Measurements from ENCODE around the gene ANKRD16.

DNA sequence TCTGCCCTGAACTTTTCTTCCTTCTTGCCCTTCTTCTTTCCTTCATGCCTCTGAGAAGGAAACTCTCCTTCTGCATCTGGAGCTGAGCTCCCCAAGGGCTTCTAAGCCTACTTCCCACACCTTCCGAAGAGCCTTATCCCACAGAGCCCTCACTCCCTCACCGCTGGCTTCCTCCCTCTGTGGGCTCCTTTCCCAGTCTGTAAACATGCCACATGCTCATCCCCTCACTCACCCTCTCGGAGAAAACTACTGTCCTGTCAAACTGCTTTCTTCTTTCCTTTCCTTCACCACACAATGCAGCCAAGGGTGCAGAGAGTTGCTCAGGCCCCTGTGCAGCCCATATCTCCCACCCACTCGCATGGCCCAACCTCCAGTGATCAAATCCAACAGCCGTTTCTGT lies 18.1 kb downstream of the ANKRD16 start:
- TF ChIP-seq, protein P1, sequence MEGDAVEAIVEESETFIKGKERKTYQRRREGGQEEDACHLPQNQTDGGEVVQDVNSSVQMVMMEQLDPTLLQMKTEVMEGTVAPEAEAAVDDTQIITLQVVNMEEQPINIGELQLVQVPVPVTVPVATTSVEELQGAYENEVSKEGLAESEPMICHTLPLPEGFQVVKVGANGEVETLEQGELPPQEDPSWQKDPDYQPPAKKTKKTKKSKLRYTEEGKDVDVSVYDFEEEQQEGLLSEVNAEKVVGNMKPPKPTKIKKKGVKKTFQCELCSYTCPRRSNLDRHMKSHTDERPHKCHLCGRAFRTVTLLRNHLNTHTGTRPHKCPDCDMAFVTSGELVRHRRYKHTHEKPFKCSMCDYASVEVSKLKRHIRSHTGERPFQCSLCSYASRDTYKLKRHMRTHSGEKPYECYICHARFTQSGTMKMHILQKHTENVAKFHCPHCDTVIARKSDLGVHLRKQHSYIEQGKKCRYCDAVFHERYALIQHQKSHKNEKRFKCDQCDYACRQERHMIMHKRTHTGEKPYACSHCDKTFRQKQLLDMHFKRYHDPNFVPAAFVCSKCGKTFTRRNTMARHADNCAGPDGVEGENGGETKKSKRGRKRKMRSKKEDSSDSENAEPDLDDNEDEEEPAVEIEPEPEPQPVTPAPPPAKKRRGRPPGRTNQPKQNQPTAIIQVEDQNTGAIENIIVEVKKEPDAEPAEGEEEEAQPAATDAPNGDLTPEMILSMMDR (conservative IDR thresholded peaks at IDR 0.05; ENCODE audit: low read depth in 2 of 2), result no peak
- TF ChIP-seq EZH2 (IDR thresholded peaks at IDR 0.05; ENCODE audit: low read depth, unreplicated experiment) (no peak), POLR2AphosphoS5 (IDR thresholded peaks at IDR 0.05; ENCODE audit: low read depth) (no peak), ZNF114 (CRISPR knock-in tag; IDR thresholded peaks at IDR 0.05) (no peak), EZH2phosphoT487 (IDR thresholded peaks at IDR 0.05; ENCODE audit: unreplicated experiment) (no peak), ZNF331 (CRISPR knock-in tag; IDR thresholded peaks at IDR 0.05; ENCODE audit: low read depth) (no peak), JUNB (IDR thresholded peaks at IDR 0.05; ENCODE audit: unreplicated experiment) (no peak)
- TF ChIP-seq, protein P2, sequence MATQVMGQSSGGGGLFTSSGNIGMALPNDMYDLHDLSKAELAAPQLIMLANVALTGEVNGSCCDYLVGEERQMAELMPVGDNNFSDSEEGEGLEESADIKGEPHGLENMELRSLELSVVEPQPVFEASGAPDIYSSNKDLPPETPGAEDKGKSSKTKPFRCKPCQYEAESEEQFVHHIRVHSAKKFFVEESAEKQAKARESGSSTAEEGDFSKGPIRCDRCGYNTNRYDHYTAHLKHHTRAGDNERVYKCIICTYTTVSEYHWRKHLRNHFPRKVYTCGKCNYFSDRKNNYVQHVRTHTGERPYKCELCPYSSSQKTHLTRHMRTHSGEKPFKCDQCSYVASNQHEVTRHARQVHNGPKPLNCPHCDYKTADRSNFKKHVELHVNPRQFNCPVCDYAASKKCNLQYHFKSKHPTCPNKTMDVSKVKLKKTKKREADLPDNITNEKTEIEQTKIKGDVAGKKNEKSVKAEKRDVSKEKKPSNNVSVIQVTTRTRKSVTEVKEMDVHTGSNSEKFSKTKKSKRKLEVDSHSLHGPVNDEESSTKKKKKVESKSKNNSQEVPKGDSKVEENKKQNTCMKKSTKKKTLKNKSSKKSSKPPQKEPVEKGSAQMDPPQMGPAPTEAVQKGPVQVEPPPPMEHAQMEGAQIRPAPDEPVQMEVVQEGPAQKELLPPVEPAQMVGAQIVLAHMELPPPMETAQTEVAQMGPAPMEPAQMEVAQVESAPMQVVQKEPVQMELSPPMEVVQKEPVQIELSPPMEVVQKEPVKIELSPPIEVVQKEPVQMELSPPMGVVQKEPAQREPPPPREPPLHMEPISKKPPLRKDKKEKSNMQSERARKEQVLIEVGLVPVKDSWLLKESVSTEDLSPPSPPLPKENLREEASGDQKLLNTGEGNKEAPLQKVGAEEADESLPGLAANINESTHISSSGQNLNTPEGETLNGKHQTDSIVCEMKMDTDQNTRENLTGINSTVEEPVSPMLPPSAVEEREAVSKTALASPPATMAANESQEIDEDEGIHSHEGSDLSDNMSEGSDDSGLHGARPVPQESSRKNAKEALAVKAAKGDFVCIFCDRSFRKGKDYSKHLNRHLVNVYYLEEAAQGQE (IDR thresholded peaks at IDR 0.05; ENCODE audit: unreplicated experiment), result no peak
- TF ChIP-seq, protein P3, sequence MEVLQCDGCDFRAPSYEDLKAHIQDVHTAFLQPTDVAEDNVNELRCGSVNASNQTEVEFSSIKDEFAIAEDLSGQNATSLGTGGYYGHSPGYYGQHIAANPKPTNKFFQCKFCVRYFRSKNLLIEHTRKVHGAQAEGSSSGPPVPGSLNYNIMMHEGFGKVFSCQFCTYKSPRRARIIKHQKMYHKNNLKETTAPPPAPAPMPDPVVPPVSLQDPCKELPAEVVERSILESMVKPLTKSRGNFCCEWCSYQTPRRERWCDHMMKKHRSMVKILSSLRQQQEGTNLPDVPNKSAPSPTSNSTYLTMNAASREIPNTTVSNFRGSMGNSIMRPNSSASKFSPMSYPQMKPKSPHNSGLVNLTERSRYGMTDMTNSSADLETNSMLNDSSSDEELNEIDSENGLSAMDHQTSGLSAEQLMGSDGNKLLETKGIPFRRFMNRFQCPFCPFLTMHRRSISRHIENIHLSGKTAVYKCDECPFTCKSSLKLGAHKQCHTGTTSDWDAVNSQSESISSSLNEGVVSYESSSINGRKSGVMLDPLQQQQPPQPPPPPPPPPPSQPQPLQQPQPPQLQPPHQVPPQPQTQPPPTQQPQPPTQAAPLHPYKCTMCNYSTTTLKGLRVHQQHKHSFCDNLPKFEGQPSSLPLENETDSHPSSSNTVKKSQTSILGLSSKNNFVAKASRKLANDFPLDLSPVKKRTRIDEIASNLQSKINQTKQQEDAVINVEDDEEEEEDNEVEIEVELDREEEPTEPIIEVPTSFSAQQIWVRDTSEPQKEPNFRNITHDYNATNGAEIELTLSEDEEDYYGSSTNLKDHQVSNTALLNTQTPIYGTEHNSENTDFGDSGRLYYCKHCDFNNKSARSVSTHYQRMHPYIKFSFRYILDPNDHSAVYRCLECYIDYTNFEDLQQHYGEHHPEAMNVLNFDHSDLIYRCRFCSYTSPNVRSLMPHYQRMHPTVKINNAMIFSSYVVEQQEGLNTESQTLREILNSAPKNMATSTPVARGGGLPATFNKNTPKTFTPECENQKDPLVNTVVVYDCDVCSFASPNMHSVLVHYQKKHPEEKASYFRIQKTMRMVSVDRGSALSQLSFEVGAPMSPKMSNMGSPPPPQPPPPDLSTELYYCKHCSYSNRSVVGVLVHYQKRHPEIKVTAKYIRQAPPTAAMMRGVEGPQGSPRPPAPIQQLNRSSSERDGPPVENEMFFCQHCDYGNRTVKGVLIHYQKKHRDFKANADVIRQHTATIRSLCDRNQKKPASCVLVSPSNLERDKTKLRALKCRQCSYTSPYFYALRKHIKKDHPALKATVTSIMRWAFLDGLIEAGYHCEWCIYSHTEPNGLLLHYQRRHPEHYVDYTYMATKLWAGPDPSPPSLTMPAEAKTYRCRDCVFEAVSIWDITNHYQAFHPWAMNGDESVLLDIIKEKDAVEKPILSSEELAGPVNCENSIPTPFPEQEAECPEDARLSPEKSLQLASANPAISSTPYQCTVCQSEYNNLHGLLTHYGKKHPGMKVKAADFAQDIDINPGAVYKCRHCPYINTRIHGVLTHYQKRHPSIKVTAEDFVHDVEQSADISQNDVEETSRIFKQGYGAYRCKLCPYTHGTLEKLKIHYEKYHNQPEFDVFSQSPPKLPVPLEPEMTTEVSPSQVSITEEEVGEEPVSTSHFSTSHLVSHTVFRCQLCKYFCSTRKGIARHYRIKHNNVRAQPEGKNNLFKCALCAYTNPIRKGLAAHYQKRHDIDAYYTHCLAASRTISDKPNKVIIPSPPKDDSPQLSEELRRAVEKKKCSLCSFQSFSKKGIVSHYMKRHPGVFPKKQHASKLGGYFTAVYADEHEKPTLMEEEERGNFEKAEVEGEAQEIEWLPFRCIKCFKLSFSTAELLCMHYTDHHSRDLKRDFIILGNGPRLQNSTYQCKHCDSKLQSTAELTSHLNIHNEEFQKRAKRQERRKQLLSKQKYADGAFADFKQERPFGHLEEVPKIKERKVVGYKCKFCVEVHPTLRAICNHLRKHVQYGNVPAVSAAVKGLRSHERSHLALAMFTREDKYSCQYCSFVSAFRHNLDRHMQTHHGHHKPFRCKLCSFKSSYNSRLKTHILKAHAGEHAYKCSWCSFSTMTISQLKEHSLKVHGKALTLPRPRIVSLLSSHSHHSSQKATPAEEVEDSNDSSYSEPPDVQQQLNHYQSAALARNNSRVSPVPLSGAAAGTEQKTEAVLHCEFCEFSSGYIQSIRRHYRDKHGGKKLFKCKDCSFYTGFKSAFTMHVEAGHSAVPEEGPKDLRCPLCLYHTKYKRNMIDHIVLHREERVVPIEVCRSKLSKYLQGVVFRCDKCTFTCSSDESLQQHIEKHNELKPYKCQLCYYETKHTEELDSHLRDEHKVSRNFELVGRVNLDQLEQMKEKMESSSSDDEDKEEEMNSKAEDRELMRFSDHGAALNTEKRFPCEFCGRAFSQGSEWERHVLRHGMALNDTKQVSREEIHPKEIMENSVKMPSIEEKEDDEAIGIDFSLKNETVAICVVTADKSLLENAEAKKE (CRISPR knock-in tag; IDR thresholded peaks at IDR 0.05), result no peak

Measured in GM23338 (cell line).